Heart left ventricle (tissue), 13 donors: ENCODE data around the gene WDR86.

Experiments
- POLR2A ChIP-seq, 2 donors: fragments of 450-650 bp; IDR thresholded peaks; one replicate each; pipeline ENCODE4 v1.6.1; 2017; ENCODE audit warnings: antibody characterized with exemption in 2 of 2, mild to moderate bottlenecking in 2 of 2, moderate library complexity in 2 of 2
- TF ChIP-seq, protein P1 (sequence below), 12 donors: fragments of 200-600 bp; sonication (generic) in 4 of 12; IDR thresholded peaks; one replicate each; pipeline versions ENCODE4 v1.5.0 to v1.8.0; 2018 to 2022; ENCODE audit warnings: antibody characterized with exemption in 12 of 12, mild to moderate bottlenecking in 5 of 12
- donor health status: ischemic (EF 13 %, LVEDD 7.1; RV severe dilation, severe dysfunction).
- donor health status: DM: no; HTN: yes; CAD: no.
- donor health status: DM: no; HTN: no; CAD: no.
- donor health status: ischemic (EF 25% LVEDD 6.9; RV normal size, moderate dysfunction).
- donor health status: ischemic (EF 25% LVEDD 5.7; RV mildly dilated, moderate dysfunction).
- donor health status: ischemic (EF 35%, LVEDD 5.7; RV mildly dilated, moderate dysfunction).
- donor health status: nonischemic (EF 11% LVEDD 7.7; RV severe dilation, severe dysfunction).
- donor health status: DM: yes; HTN: yes; CAD: no.
- donor health status: PGD.
- donor health status: ischemic (EF 29% LVEDD 5.4; RV normal size, mild dysfunction).
- donor health status: nonischemic (EF 23%, LVEDD 6.1; RV moderate dilation, normal function).

DNA sequence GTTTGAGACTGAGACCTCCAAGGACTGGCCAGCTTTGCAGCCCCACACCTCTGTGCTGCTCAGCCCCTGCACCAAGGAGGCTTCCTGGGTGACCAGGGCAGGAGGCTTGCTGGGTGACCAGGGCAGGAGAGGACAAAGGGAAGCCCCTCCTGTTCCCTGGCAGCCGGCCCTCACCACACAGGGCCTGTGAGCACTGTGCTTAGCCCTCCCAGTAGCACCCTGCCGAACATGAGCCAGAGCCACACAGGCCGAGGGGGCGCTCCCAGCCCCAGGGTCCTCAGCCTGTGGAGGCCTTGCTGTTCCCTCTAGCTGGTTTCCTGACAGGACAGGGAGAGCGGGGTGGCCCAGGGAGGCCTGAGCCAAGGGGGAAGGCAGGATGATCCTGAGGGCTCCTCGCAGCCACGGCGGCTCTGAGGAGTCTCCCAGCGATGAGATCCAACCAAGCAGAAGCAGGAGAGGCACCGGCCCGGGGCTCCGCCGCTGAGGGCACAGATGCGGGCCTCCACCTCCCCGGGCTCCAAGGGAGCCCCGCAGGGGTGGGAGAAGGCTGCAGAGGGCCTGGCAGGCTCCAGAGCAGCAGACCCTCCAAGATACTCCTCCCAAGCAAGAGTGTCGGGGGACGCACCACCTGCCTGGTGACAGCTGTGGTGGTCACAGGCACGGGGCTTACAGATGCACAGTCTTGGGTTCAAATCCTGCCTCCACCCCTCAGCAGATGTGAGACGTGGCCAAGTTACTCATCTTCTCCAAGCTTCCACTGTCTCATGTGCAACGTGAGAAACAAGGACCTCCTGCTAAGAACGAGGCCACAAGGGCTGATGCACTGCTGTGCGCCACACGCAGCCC, 22.5 kb downstream of the WDR86 start:
- TF ChIP-seq, protein P1, sequence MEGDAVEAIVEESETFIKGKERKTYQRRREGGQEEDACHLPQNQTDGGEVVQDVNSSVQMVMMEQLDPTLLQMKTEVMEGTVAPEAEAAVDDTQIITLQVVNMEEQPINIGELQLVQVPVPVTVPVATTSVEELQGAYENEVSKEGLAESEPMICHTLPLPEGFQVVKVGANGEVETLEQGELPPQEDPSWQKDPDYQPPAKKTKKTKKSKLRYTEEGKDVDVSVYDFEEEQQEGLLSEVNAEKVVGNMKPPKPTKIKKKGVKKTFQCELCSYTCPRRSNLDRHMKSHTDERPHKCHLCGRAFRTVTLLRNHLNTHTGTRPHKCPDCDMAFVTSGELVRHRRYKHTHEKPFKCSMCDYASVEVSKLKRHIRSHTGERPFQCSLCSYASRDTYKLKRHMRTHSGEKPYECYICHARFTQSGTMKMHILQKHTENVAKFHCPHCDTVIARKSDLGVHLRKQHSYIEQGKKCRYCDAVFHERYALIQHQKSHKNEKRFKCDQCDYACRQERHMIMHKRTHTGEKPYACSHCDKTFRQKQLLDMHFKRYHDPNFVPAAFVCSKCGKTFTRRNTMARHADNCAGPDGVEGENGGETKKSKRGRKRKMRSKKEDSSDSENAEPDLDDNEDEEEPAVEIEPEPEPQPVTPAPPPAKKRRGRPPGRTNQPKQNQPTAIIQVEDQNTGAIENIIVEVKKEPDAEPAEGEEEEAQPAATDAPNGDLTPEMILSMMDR (IDR thresholded peaks at IDR 0.05), result no peak
- TF ChIP-seq POLR2A (IDR thresholded peaks at IDR 0.05), result no peak
